HCT116 (cell line): ENCODE results near the gene CDK5RAP1. TPM values are rescaled to one million over a fixed set of nuclear protein-coding genes. Genes with fewer than 3 reads are reported as not detected.
A peak's percentile ranks its signal among the peaks of the same experiment; 100 is the strongest.

ENCODE experiments used
- ATAC-seq: fragments of 200-7000 bp; cut with Tn5 transposase; 2 replicates; pipeline ENCODE4 v1.9.1; 2020; ENCODE audit warnings: mild to moderate bottlenecking, moderate library complexity
- BruUV-seq: library from RNA; stranded (reverse); fragments of 400-500 nt; replicated peaks from 2 replicates; lab custom pipeline; 2021; lab: Mats Ljungman, UMichigan
- CTCF ChIA-PET: fragments of 300-600 bp; sonication (Branson Sonifier 250); formaldehyde crosslinking; loops from one replicate; lab custom pipeline; 2021; ENCODE audit warnings: antibody characterized with exemption; lab: Charles Lee
- POLR2A ChIA-PET: fragments of 300-600, 350-600 bp; sonication (Branson Sonifier 250); formaldehyde crosslinking; loops from one replicate; lab custom pipeline; 2021; ENCODE audit warnings: antibody characterized with exemption; lab: Charles Lee
- RAD21 ChIA-PET, 2 experiments: fragments of 300-600 bp; sonication (Branson Sonifier 250); formaldehyde crosslinking; loops; one replicate each; lab custom pipeline; 2023; ENCODE audit warnings: low total read pairs in 2 of 2; ENCODE audit not compliant: uncharacterized antibody in 2 of 2, unreplicated experiment in 2 of 2, low non-redundant PET in 1 of 2; lab: Charles Lee
- DNase-seq: peaks from one replicate; pipeline ENCODE4 v3.0.0-alpha.2; 2010; ENCODE audit warnings: low read depth, low spot score
- H2AFZ ChIP-seq: fragments of 200-600 bp; shearing (Covaris generic), sonication (generic); 2 replicates; pipeline ENCODE4 v1.6.1; 2017; ENCODE audit warnings: low read depth, mixed run types, mixed read lengths, antibody characterized with exemption, low read length; ENCODE audit not compliant: poor library complexity, severe bottlenecking
- H3K27ac ChIP-seq: 2 replicates; pipeline ENCODE4 v1.5.1; 2012; ENCODE audit warnings: low read depth, low read length
- H3K27me3 ChIP-seq: fragments of 200-600 bp; sonication (generic); 2 replicates; pipeline ENCODE4 v1.6.1; 2016; ENCODE audit warnings: mixed run types, low read length, mixed read lengths; ENCODE audit not compliant: insufficient read depth
- H3K36me3 ChIP-seq, 2 experiments: fragments of 200-500 bp in 1 of 2; fragments of 200-600 bp in 1 of 2; sonication (Bioruptor generic) in 1 of 2; sonication (generic) in 1 of 2; 2 replicates each; pipeline versions ENCODE4 v1.5.1 to v1.6.1; 2014 to 2016; ENCODE audit warnings: low read length in 2 of 2, inconsistent platforms in 1 of 2, mixed read lengths in 1 of 2, mixed run types in 1 of 2; ENCODE audit not compliant: insufficient read depth in 2 of 2, control insufficient read depth in 1 of 2
- H3K4me1 ChIP-seq, 2 experiments: fragments of 200-600 bp in 1 of 2; sonication (generic) in 1 of 2; 2 replicates each; pipeline versions ENCODE4 v1.5.1 to v1.6.1; 2012 to 2017; ENCODE audit warnings: low read length in 2 of 2, inconsistent platforms in 1 of 2, mild to moderate bottlenecking in 1 of 2, mixed read lengths in 1 of 2, mixed run types in 1 of 2, moderate library complexity in 1 of 2; ENCODE audit not compliant: insufficient read depth in 2 of 2, control insufficient read depth in 1 of 2
- H3K4me2 ChIP-seq: fragments of 200-600 bp; sonication (generic); 2 replicates; pipeline ENCODE4 v1.6.1; 2017; ENCODE audit warnings: mixed run types, low read length, mixed read lengths
- H3K4me3 ChIP-seq, 2 experiments: fragments of 200-600 bp in 1 of 2; sonication (generic) in 1 of 2; replicated peaks in 1 of 2; 2 replicates each; pipeline ENCODE4 v1.5.1; 2011 to 2016; ENCODE audit warnings: low read length in 2 of 2, control low read depth in 1 of 2, low read depth in 1 of 2, mild to moderate bottlenecking in 1 of 2, mixed read lengths in 1 of 2, mixed run types in 1 of 2
- H3K79me2 ChIP-seq: fragments of 200-600 bp; sonication (generic); 2 replicates; pipeline ENCODE4 v1.6.1; 2017; ENCODE audit warnings: mild to moderate bottlenecking, mixed run types, low read length, moderate library complexity, mixed read lengths; ENCODE audit not compliant: insufficient read depth
- H3K9ac ChIP-seq: fragments of 200-600 bp; sonication (generic); 2 replicates; pipeline ENCODE4 v1.6.1; 2016; ENCODE audit warnings: low read length, mixed read lengths
- H3K9me2 ChIP-seq: fragments of 200-600 bp; sonication (generic), shearing (Covaris generic); 2 replicates; pipeline ENCODE4 v1.6.1; 2017; ENCODE audit warnings: mixed run types, mild to moderate bottlenecking, moderate library complexity; ENCODE audit not compliant: insufficient read depth
- H3K9me3 ChIP-seq, 2 experiments: fragments of 200-500 bp in 1 of 2; fragments of 200-600 bp in 1 of 2; sonication (Bioruptor generic) in 1 of 2; sonication (generic) in 1 of 2; 2 replicates each; pipeline ENCODE4 v1.6.1; 2014 to 2017; ENCODE audit warnings: low read length in 2 of 2, mixed read lengths in 2 of 2, inconsistent platforms in 1 of 2, low read depth in 1 of 2, mild to moderate bottlenecking in 1 of 2, mixed run types in 1 of 2, moderate library complexity in 1 of 2; ENCODE audit not compliant: control insufficient read depth in 1 of 2, insufficient read depth in 1 of 2
- H4K20me1 ChIP-seq: fragments of 200-600 bp; sonication (generic), shearing (Covaris generic); 2 replicates; pipeline ENCODE4 v1.6.1; 2017; ENCODE audit warnings: mixed run types, mild to moderate bottlenecking, moderate library complexity; ENCODE audit not compliant: insufficient read depth
- ATF3 ChIP-seq: IDR thresholded peaks from 2 replicates; pipeline ENCODE4 v1.6.1; 2012
- CBX3 ChIP-seq: IDR thresholded peaks from 2 replicates; pipeline ENCODE4 v1.6.1; 2012; ENCODE audit warnings: low read depth
- CTCF ChIP-seq, 3 experiments: fragments of 200-600 bp in 1 of 3; sonication (generic) in 1 of 3; IDR thresholded peaks in 2 of 3; conservative IDR thresholded peaks in 1 of 3; 2 replicates each; pipeline ENCODE4 v1.5.1; 2012 to 2017; ENCODE audit warnings: low read depth in 2 of 3, low read length in 2 of 3, antibody characterized with exemption in 1 of 3, borderline replicate concordance in 1 of 3, control low read depth in 1 of 3, mild to moderate bottlenecking in 1 of 3, mixed read lengths in 1 of 3, mixed run types in 1 of 3, moderate library complexity in 1 of 3; ENCODE audit not compliant: insufficient read depth in 1 of 3
- EGR1 ChIP-seq: IDR thresholded peaks from 2 replicates; pipeline ENCODE4 v1.6.1; 2012; ENCODE audit warnings: low read depth
- ELF1 ChIP-seq: IDR thresholded peaks from 2 replicates; pipeline ENCODE4 v1.6.1; 2012; ENCODE audit warnings: low read depth, borderline replicate concordance
- EZH2 ChIP-seq: fragments of 200-600 bp; sonication (generic); IDR thresholded peaks from 2 replicates; pipeline ENCODE4 v1.6.1; 2017; ENCODE audit warnings: antibody characterized with exemption, mixed run types
- EZH2phosphoT487 ChIP-seq: fragments of 200-600 bp; IDR thresholded peaks from 2 replicates; pipeline ENCODE4 v1.6.1; 2018; ENCODE audit warnings: antibody characterized with exemption, borderline replicate concordance
- JUND ChIP-seq: IDR thresholded peaks from 2 replicates; pipeline ENCODE4 v1.6.1; 2012
- MAX ChIP-seq: IDR thresholded peaks from 2 replicates; pipeline ENCODE4 v1.6.1; 2012
- POLR2AphosphoS5 ChIP-seq: IDR thresholded peaks from 2 replicates; pipeline ENCODE4 v1.6.1; 2011; ENCODE audit warnings: mild to moderate bottlenecking, low read depth, low read length, moderate library complexity
- RAD21 ChIP-seq: IDR thresholded peaks from 2 replicates; pipeline ENCODE4 v1.6.1; 2012; ENCODE audit warnings: low read depth, mild to moderate bottlenecking
- SIN3A ChIP-seq: IDR thresholded peaks from 2 replicates; pipeline ENCODE4 v1.6.1; 2012; ENCODE audit warnings: low read depth
- TCF7L2 ChIP-seq: IDR thresholded peaks from 2 replicates; pipeline ENCODE4 v1.7.0; 2011; ENCODE audit warnings: borderline replicate concordance, inconsistent platforms; ENCODE audit not compliant: insufficient read depth, insufficient read length; ENCODE audit errors: extremely low read depth
- YY1 ChIP-seq: IDR thresholded peaks from 2 replicates; pipeline ENCODE4 v1.6.1; 2011; ENCODE audit warnings: low read length, low read depth, moderate library complexity, mild to moderate bottlenecking; ENCODE audit not compliant: insufficient replicate concordance; ENCODE audit errors: extremely low read depth
- ZBTB33 ChIP-seq: IDR thresholded peaks from 2 replicates; pipeline ENCODE4 v1.6.1; 2011; ENCODE audit warnings: mild to moderate bottlenecking, low read length, moderate library complexity; ENCODE audit not compliant: insufficient replicate concordance; ENCODE audit errors: extremely low read depth
- ZNF274 ChIP-seq: fragments of 200-500 bp; sonication (Bioruptor generic); IDR thresholded peaks from 2 replicates; pipeline ENCODE4 v1.6.1; 2014; ENCODE audit warnings: mild to moderate bottlenecking, low read depth, low read length, inconsistent platforms
- intact Hi-C: fragments of 100-400 bp; cut with micrococcal nuclease; formaldehyde crosslinking; loops from 2 replicates; pipeline ENCODE4 v1.10.0; 2022
- total RNA-seq: library from RNA; stranded (reverse); gene quantifications from one replicate; pipeline ENCODE4 v1.2.1, GENCODE V29; 2021; ENCODE audit not compliant: unreplicated experiment

CDK5RAP1 gene
- total RNA-seq, 1 experiment from 2014 or later: 41.4 TPM

GRCh38 chr20:33399924-33400323 is 1.4 kb downstream of the CDK5RAP1 start:
- H3K27me3 ChIP-seq: no peaks in the 10 kb centered on the region
- ChIA-PET CTCF (interaction anchor here (1.1 kb wide), 1 partner anchor 13 kb away, joined by 3 read pairs; no protein-coding TSS in a partner anchor), RAD21 (no interaction called here), POLR2A (no interaction called here)
- intact Hi-C loops: loop anchor here (2.0 kb wide), 1 partner anchor 45 kb away; no protein-coding TSS in a partner anchor
- H3K36me3 ChIP-seq: peaks cover 0 to 4% of the 10 kb centered on the region in 2 experiments; a peak in 1 of 4 replicates
- H4K20me1 ChIP-seq: no peaks in the 10 kb centered on the region
- TF ChIP-seq JUND: no peak
- no peak for TF ChIP-seq MAX
- TF ChIP-seq CBX3: no peak
- TF ChIP-seq ATF3: no peak
- no peak for TF ChIP-seq TCF7L2
- TF ChIP-seq SIN3A: no peak
- TF ChIP-seq POLR2AphosphoS5: no peak
- no peak for TF ChIP-seq EGR1
- TF ChIP-seq ZNF274: no peak
- no peak for TF ChIP-seq EZH2
- no peak for ATAC-seq
- no peak overlapping the region for H2AFZ ChIP-seq
- no peaks in the 10 kb centered on the region for H3K9me3 ChIP-seq
- no TSS peak for BruUV-seq
- no peak overlapping the region for H3K27ac ChIP-seq
- H3K4me1 ChIP-seq: peaks cover 10 to 15% of the 10 kb centered on the region in 2 experiments
- no peak for DNase-seq
- H3K4me2 ChIP-seq: peak overlapping the region; percentile 85
- no peaks in the 10 kb centered on the region for H3K9me2 ChIP-seq
- peak overlapping the region; percentile 79; the same call in 1 of the 2 replicates for H3K9ac ChIP-seq
- peaks cover 62% of the 10 kb centered on the region for H3K79me2 ChIP-seq
- H3K4me3 ChIP-seq: peak overlapping the region; percentile 90 to 99

GRCh38 chr20:33394718-33395117 is 6.6 kb downstream of the CDK5RAP1 start:
- Histone ChIP-seq H3K4me3 (no peak overlapping the region), H3K79me2 (peaks cover 54% of the 10 kb centered on the region), H3K27ac (no peak overlapping the region), H3K4me1 (no peaks in the 10 kb centered on the region), H3K9me3 (no peaks in the 10 kb centered on the region), H3K27me3 (no peaks in the 10 kb centered on the region), H3K4me2 (no peak overlapping the region), H4K20me1 (no peaks in the 10 kb centered on the region), H3K36me3 (peaks cover 18 to 20% of the 10 kb centered on the region in 2 experiments; a peak in 3 of 4 replicates), H2AFZ (no peak overlapping the region), H3K9ac (no peak overlapping the region), H3K9me2 (no peaks in the 10 kb centered on the region)
- CTCF ChIA-PET: no interaction called here
- intact Hi-C loops: no loop called here
- ATAC-seq (peak; percentile 34; the same call in 1 of the 2 replicates), DNase-seq (no peak)
- no peak for TF ChIP-seq EZH2
- TF ChIP-seq CTCF (IDR thresholded peaks at IDR 0.05 in 2 of 3, conservative IDR thresholded peaks at IDR 0.05 in 1 of 3; ENCODE audit: borderline replicate concordance in 1 of 3, insufficient read depth in 1 of 3, low read depth in 2 of 3, low read length in 2 of 3): peak; percentile 20 to 26 (median 24); a peak in 1 of 6 replicates
- TF ChIP-seq YY1: no peak
- no peak for TF ChIP-seq EZH2phosphoT487
- TF ChIP-seq RAD21: peak; percentile 42
- TF ChIP-seq ZBTB33: no peak
- TF ChIP-seq ZNF274: no peak
- no peak for TF ChIP-seq ELF1
- RAD21 ChIA-PET: no interaction called here
- POLR2A ChIA-PET: no interaction called here
- BruUV-seq: no TSS peak
